Calu3 (cell line): Measurements from ENCODE around the gene MAP3K8. TPM values are rescaled to one million over a fixed set of nuclear protein-coding genes. Genes with fewer than 3 reads are reported as not detected.
A peak's percentile ranks its signal among the peaks of the same experiment; 100 is the strongest.
"Not testable (repeated sequence)": the region's sequence is repeated elsewhere in the genome, so short reads cannot be mapped to it uniquely, and the experiment has no call there.

Experiments
- BruUV-seq: library from RNA; stranded (reverse); fragments of 400-500 nt; replicated peaks from 2 replicates; lab custom pipeline; 2021; lab: Mats Ljungman, UMichigan
- CTCF ChIA-PET: fragments of 300-600 bp; sonication (Branson Sonifier 250); formaldehyde crosslinking; loops from one replicate; lab custom pipeline; 2022; ENCODE audit warnings: antibody characterized with exemption; lab: Charles Lee
- DNase-seq: peaks from one replicate; pipeline ENCODE4 v3.0.0; 2022
- H3K27ac Mint-ChIP-seq: one replicate; pipeline ENCODE4 v1.8.0; 2022; ENCODE audit warnings: mixed read lengths; ENCODE audit not compliant: unreplicated experiment
- H3K27me3 Mint-ChIP-seq: one replicate; pipeline ENCODE4 v1.8.0; 2022; ENCODE audit warnings: mixed read lengths; ENCODE audit not compliant: unreplicated experiment
- H3K36me3 Mint-ChIP-seq: one replicate; pipeline ENCODE4 v1.8.0; 2022; ENCODE audit warnings: mild to moderate bottlenecking, moderate library complexity, mixed read lengths; ENCODE audit not compliant: insufficient read depth, unreplicated experiment
- H3K4me1 Mint-ChIP-seq: one replicate; pipeline ENCODE4 v1.8.0; 2022; ENCODE audit warnings: mild to moderate bottlenecking, low read depth, mixed read lengths; ENCODE audit not compliant: unreplicated experiment
- H3K4me3 Mint-ChIP-seq: one replicate; pipeline ENCODE4 v1.8.0; 2022; ENCODE audit warnings: mild to moderate bottlenecking, low read depth, moderate library complexity, mixed read lengths; ENCODE audit not compliant: unreplicated experiment
- H3K9me3 Mint-ChIP-seq: one replicate; pipeline ENCODE4 v1.8.0; 2022; ENCODE audit warnings: low read depth, mixed read lengths; ENCODE audit not compliant: unreplicated experiment
- CTCF ChIP-seq: fragments of 200-600 bp; IDR thresholded peaks from one replicate; pipeline ENCODE4 v1.8.0; 2022; ENCODE audit warnings: antibody characterized with exemption; ENCODE audit not compliant: unreplicated experiment
- intact Hi-C: fragments of 100-400 bp; cut with micrococcal nuclease; formaldehyde crosslinking; loops from one replicate; pipeline ENCODE4 v1.10.0; 2022; ENCODE audit not compliant: unreplicated experiment
- total RNA-seq: library from RNA; stranded (reverse); gene quantifications from 2 replicates; pipeline ENCODE4 v1.2.3, GENCODE V29; 2022

The MAP3K8 gene
- total RNA-seq, 1 experiment from 2014 or later, result 20.6 TPM

GRCh38 chr10:30433306-30433729 is 666 bp upstream of the MAP3K8 start:
- Mint-ChIP-seq H3K9me3 (no peaks in the 10 kb centered on the region), H3K27me3 (no peaks in the 10 kb centered on the region), H3K4me3 (peak overlapping the region; percentile 96), H3K36me3 (peaks cover 53% of the 10 kb centered on the region), H3K27ac (peak overlapping the region; percentile 95), H3K4me1 (peaks cover 34% of the 10 kb centered on the region)
- no peak for TF ChIP-seq CTCF
- BruUV-seq, result TSS peak; percentile 57
- intact Hi-C loops, result no loop called here
- CTCF ChIA-PET, result interaction anchor here (0.8 to 2.7 kb wide), 4 partner anchors 10 to 158 kb away, joined by 3 to 9 read pairs (median 4); no protein-coding TSS in a partner anchor
- DNase-seq, result peak; percentile 68

GRCh38 chr10:30434273-30435072 is 489 bp downstream of the MAP3K8 start:
- no peaks in the 10 kb centered on the region for H3K27me3 Mint-ChIP-seq

GRCh38 chr10:30435073-30435422 is 1.1 kb downstream of the MAP3K8 start:
- TSS peak; percentile 45 for BruUV-seq
- TF ChIP-seq CTCF, result no peak
- Mint-ChIP-seq H3K36me3 (peaks cover 66% of the 10 kb centered on the region), H3K4me3 (peak overlapping the region; percentile 96), H3K4me1 (peaks cover 42% of the 10 kb centered on the region), H3K9me3 (no peaks in the 10 kb centered on the region), H3K27ac (peak overlapping the region; percentile 95), H3K27me3 (no peaks in the 10 kb centered on the region)
- no peak for DNase-seq
- intact Hi-C loops, result loop anchor here (2.0 kb wide), 1 partner anchor 20 kb away; no protein-coding TSS in a partner anchor
- CTCF ChIA-PET, result interaction anchor here (0.7 to 2.7 kb wide), 3 partner anchors 11 to 12 kb away, joined by 4 to 9 read pairs (median 6); no protein-coding TSS in a partner anchor

More at GRCh38 chr10:30434273-30435072, 489 bp downstream of the MAP3K8 start:
- Mint-ChIP-seq H3K36me3 (peaks cover 64% of the 10 kb centered on the region), H3K4me1 (peaks cover 40% of the 10 kb centered on the region), H3K9me3 (no peaks in the 10 kb centered on the region), H3K27ac (peak overlapping the region; percentile 95), H3K4me3 (peak overlapping the region; percentile 96)
- no TSS peak for BruUV-seq
- intact Hi-C loops, result loop anchor here (2.0 kb wide), 1 partner anchor 20 kb away; no protein-coding TSS in a partner anchor
- CTCF ChIA-PET, result interaction anchor here (0.7 to 2.7 kb wide), 4 partner anchors 11 to 13 kb away, joined by 4 to 9 read pairs (median 5); no protein-coding TSS in a partner anchor
- peak; percentile 87 for DNase-seq
- no peak for TF ChIP-seq CTCF

- H3K27me3 Mint-ChIP-seq, BruUV-seq, DNase-seq, H3K9me3 Mint-ChIP-seq: not testable (repeated sequence)
- peak overlapping the region; percentile 96 for H3K4me3 Mint-ChIP-seq
- H3K36me3 Mint-ChIP-seq, result peaks cover 66% of the 10 kb centered on the region
- CTCF ChIA-PET, result interaction anchor here (1.3 to 2.7 kb wide), 2 partner anchors 12 kb away, joined by 4 to 9 read pairs; no protein-coding TSS in a partner anchor
- H3K27ac Mint-ChIP-seq, result peak overlapping the region; percentile 95
- intact Hi-C loops, result loop anchor here (2.0 kb wide), 1 partner anchor 21 kb away; no protein-coding TSS in a partner anchor
- peaks cover 47% of the 10 kb centered on the region for H3K4me1 Mint-ChIP-seq
Measured at GRCh38 chr10:30435499-30436167, 1.6 kb downstream of the MAP3K8 start.
